Putamen (tissue), 1 donor: ENCODE results near the gene ATP11A.
"Not testable (repeated sequence)": the region's sequence is repeated elsewhere in the genome, so short reads cannot be mapped to it uniquely, and the experiment has no call there.

Experiments
- DNase-seq: peaks from one replicate; pipeline ENCODE4 v3.0.0-alpha.2; 2016; ENCODE audit warnings: low spot score

Gene ATP11A

GRCh38 chr13:112776354-112776753 lies 86.5 kb downstream of the ATP11A start:
- DNase-seq = no peak

DNA sequence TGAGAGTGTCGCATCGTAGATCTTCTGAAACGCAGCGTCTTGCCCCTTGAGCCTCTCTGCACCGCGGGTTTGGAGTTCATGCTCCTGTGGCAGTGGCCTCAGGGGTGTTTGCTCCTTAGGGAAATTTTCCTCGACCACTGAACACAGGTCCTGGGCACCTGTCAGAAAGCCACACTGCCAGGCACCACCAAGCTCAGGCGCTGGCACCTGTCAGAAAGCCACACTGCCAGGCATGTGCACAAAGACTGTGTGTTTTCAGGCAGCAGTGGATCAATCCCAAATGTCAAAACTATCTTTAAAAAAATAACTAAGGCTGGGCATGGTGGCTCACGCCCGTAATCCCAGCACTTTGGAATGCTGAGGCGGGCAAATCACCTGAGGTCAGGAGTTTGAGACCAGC lies 87.1 kb downstream of the ATP11A start:
- no peak for DNase-seq

GRCh38 chr13:112777637-112778406 lies 88.0 kb downstream of the ATP11A start:
- DNase-seq = no peak

DNA sequence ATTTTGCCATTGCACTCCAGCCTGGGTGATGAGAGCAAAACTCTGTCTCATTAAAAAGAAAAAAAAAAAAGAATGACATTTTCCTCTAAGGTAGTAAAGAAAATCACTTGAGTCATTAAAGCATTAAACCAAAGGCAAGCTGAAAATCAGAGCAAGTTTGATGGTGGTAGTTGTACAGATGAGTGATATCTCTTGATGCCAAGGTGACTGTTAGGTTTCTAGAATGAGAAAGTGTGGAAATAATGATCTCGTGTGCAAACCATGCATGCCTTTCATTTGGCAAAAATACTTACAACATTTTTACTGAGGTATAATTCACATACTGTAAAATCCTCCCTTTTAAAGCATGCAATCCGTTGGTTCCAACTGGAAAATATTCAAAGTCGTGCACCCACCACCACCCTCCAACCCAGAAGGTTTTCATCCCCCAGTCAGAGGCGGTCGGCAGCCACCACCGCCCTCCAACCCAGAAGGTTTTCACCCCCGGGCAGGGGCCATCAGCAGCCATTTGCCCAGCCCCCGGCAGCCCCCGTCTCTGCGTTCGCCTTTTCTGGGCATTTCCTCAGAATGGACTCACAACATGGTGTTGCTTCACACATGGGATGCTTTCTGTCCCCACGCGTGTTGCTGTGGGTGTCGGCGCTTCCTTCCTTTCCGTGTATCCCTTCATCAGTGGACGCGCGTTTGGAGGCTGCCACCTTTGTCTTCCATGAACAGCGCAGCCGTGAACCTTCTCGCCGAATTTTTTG lies 90.2 kb downstream of the ATP11A start:
- no peak for DNase-seq

- no peak for DNase-seq
These were observed 91.4 kb downstream of the ATP11A start for GRCh38 chr13:112781287-112781686.

DNA sequence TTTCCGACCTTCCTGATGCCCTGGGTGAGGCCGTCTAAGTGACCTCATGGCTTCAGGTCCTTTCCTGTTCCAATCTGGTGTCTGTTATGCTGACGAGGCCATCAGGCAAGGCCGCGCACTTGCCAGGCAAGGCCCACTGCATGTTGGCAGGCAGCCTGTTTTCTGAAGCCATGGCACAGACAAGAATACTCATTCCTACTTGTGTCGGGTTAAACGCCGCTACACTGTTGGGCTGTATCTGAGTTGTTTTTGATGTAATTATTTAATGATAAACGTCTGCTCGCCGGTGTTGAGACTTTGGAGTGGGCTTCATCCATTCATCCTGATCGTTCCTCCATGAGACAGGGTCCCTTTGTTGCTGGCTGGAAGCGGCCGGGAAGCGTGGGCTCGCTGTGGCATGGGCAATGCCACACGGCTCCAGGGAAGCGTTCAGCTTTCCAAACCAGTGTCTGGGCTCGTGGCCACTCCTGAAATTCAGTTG lies 92.1 kb downstream of the ATP11A start:
- peak; percentile 72 for DNase-seq

- DNase-seq = no peak
These were observed 92.7 kb downstream of the ATP11A start for GRCh38 chr13:112782429-112783010.

DNA sequence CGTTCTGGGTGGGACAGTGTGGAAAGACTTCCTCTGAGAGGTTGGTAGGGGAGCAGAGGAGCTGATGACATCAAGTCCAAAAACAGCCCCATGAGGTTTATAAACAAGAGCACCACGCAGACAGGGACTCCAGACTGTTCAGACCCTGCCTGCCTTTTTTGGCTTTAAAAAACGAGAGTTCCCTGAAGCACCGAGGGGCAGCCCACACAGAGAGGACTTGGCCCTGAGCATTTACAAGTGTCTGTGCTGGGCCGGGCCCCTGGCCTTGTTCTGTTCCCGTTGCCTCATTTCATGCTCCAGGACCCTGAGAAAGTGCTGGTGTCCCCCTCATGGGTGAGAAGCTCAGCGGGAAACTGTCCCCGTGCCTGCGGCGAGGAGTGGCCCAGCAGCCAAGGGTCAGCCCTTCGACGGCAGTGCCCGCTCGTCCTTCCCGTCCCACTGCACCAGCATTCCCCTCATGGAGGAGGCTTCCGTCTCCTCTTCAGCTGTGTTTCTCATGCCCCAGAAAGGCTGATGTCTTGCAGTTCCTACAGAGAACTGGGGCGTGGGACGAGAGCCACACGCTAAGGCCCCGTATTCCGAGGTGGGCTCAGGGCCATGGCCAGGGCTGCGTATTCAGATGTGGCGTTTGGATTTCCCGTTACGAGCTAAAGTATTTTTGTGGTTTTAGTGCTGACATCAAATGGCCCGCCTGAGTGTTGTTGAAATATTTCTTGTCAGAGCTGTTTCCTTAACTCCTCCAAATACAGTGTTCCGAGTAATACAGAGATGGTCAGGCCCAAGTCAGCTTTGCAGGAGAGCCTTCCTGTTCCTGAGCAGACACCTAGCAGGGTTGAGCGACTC lies 93.5 kb downstream of the ATP11A start:
- no peak for DNase-seq

- no peak for DNase-seq
These were observed 94.1 kb downstream of the ATP11A start for GRCh38 chr13:112783978-112784371.

- no peak for DNase-seq
These were observed 95.1 kb downstream of the ATP11A start for GRCh38 chr13:112784811-112785482.

- no peak for DNase-seq
These were observed 95.6 kb downstream of the ATP11A start for GRCh38 chr13:112785483-112785856.

GRCh38 chr13:112786810-112787209 lies 97.0 kb downstream of the ATP11A start:
- not testable (repeated sequence) for DNase-seq

DNA sequence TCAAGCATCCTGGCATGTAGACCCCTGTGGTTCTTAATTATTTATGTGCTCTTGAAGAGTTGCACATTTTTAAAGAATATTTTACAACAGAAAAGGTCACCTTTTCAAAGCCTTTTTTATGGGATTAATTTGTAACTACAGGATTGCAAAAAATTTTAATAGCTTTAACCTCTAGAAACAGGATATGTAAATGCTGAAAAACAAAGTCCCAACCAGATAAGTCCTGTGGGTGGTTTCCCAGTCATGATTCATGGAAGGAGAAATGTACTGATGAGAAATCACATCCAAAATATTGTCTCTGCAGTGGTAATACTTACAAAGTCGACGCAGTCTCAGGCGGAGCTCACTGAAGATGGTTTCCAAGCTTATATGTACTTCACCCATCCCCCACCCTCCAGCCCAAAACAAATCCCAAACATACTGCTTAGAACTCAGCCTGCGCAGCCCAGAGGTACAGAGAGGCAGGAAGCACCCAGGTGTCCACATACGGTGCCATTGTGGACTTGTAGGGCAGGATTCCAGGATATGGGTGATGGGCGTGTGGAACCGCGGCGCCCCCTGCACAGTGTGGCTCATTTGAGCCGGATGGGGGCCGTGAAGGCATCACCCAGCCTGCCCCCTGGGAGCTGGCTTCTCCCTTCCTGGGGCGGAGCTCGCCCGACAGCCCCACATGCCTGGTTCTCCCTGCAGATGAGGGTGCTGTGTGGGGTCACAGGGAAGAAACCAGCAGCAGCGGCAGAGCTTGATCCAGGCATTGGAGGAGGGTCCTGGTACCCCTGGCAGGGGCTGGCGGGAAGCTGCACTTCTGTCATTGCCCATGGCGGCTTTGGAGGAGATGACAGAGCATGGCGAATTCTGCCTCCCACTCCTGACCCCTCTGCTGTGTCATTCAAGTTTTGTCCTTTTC lies 101.2 kb downstream of the ATP11A start:
- no peak for DNase-seq

GRCh38 chr13:112791663-112792440 lies 102.0 kb downstream of the ATP11A start:
- DNase-seq = no peak

DNA sequence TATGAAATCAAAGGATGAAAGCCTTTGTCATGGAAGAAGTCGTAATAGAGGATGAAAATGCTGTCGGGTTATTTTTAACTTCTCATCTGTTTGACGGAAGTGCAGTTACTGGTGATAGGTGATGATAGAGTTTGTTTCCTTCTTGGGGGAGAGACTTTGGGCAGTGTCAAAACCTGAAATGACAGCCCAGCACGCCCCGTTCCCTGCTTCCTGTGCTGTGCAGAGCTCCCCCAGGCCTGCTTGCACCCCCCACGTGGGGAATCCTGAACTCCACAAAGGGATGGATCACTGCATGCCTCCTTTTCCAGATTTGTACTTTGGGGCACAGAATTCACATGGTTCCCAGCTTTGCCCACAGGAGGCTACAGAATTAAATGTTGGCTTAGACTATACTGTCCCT lies 102.7 kb downstream of the ATP11A start:
- DNase-seq = no peak

GRCh38 chr13:112793545-112794445 lies 104.0 kb downstream of the ATP11A start:
- DNase-seq = no peak

GRCh38 chr13:112795277-112795676 lies 105.4 kb downstream of the ATP11A start:
- DNase-seq = no peak

GRCh38 chr13:112796190-112796915 lies 106.5 kb downstream of the ATP11A start:
- no peak for DNase-seq
